KBM-7 (cell line): ENCODE data around the gene IGF2BP1.
"Not testable (repeated sequence)": the region's sequence is repeated elsewhere in the genome, so short reads cannot be mapped to it uniquely, and the experiment has no call there.

Experiments used
- DNase-seq: peaks from one replicate; pipeline ENCODE4 v3.0.0-alpha.2; 2015
- in situ Hi-C: fragments of 300-500 bp; cut with MboI; formaldehyde crosslinking; loops from 2 replicates; pipeline ENCODE4 v1.14.3; 2020; ENCODE audit warnings: low sequenced_read_pairs, low pct_unique_long_range_greater_than_20kb, mixed read lengths

IGF2BP1 gene

DNA sequence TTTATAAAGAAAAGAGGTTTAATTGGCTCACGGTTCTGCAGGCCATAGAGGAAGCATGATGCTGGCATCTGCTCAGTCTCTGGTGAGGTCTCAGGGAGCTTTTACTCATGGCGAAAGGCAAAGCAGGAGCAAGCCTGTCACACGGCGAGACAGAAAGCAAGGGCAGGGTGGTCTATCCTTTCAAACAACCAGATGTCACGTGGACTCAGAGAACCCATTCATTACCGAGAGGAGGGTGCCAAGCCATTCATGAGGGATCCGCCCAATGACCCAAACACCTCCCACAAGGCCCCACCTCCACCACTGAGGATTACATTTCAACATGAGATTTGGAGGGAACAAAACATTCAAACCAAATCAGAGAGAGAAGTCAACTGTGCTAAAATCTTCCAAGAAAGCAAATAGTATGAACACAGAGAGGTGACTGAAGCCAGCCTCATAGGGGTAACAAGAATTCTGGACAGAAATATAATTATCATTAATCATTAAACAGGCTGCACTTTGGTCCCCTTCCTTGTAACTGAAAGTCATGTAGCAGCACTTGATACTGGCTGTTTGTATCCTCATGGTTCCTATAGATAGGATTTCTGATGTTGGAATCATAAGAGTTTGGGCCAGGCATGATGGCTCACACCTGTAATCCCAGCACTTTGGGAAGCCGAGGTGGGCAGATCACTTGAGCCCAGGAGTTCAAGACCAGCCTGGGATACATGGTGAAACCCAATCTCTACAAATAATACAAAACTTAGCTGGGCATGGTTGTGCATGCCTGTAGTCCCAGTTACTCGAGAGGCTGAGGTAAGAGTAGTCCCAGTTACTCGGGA lies 82.9 kb downstream of the IGF2BP1 start:
- in situ Hi-C loops, result no loop called here
- DNase-seq, result no peak

DNA sequence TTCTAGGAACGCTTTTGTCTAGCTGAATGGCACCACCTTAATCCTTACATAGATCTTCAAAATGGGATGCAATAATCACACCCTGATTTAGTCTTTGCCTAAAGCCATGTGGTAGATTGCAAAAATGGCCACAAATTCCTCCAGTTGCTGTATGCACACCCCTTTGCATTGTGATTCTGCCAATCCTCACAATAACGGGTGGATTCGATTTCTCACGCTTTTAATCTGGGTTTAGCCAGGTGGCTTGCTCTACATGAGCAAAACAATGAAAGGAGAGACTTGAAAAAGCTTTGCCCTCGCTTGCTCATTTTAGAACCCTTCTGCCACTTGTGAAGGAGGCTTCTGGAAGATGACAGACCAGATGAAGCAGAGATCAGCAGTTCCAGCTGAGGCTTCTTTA lies 85.0 kb downstream of the IGF2BP1 start:
- DNase-seq, result no peak
- in situ Hi-C loops, result no loop called here

DNA sequence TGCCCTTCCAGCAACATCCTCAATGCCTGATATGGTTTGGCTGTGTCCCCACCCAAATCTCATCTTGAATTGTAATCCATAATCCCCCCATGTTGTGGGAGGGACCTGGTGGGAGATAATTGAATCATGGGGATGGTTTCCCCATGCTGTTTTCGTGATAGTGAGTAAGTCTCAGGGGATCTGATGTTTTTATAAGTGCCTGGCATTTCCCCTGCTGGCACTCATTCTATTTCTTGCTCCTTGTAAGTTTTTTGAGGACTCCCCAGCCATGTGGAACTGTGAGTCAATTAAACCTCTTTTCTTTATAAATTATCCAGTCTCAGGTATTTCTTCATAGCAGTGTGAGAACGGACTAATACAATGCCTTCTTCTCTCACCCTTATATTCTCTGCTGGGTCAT lies 87.9 kb downstream of the IGF2BP1 start:
- DNase-seq, in situ Hi-C loops: not testable (repeated sequence)

DNA sequence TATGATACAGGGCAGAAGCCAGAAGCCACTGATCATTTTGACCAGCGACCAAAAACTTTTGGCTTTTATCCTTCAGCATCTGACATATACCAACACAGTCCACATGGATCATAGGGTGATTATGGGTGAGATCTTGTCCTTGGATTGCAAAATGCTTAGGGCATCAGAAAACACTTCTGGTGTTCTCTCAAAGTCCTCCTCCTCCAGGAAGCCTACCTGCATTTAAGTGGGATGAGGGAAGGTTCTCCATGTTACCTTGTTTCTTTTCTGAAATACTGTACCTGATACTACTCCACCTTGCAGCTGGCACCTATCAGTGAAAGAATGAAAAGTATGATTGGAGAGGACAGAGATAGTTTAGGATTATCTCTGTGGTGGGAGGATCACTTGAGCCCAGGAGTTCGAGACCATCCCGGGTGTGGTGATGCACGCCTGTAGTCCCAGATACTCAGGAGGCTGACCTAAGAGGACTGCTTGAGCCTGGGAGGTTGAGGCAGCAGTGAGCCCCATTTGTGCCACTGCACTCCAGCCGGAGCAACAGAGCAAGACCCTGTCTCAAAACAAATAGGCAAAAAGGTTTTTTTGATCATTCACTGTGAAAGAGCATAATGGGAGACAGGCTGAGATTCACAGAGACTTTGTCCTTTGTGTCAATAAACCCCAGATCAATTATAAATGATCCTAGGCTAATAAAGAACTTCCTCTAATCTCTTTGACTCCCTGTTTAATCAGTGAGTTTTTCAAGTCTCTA lies 88.6 kb downstream of the IGF2BP1 start:
- in situ Hi-C loops, result no loop called here
- DNase-seq, result no peak

- in situ Hi-C loops, result no loop called here
- no peak for DNase-seq
Observed at GRCh38 chr17:49086316-49086605, 89.1 kb downstream of the IGF2BP1 start.

DNA sequence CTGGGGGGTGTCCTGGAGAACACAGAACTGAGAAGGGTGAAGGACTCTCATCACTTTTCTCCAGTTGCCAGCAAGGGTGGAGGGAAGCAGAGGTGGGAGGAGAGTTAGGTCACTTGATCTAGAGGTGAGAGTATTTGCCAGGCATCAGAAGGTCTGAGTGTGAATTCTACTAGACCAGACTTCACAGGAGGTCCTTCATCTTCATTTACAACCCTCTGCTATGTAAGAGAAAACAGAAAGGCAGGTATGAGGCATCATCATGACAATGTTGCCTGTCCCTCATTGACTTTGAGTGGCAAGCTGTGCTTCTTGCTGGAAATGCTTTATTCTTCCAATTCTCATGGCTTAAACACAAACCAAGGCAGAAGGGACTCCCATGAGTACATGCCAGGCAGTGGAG lies 89.5 kb downstream of the IGF2BP1 start:
- no peak for DNase-seq
- in situ Hi-C loops, result no loop called here

DNA sequence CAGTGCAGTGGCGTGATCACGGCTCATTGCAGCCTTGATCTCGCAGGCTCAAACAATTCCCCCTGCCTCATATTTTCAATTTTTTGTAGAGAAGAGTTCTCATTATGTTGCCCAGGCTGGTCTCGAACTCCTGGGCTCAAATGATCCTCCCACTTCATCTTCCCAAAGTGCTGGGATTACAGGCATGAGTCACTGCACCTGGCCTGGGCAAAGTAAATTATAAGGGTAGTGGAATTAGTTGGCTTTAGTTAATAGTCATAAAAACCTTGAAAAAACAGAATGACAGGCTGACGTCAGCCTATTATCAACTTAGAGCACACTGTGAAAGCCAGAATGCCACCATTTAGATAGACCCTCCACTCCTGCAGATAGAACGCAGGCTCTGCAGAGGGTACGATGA lies 91.9 kb downstream of the IGF2BP1 start:
- DNase-seq, result no peak
- in situ Hi-C loops, result no loop called here

- in situ Hi-C loops, result no loop called here
- DNase-seq, result no peak
Observed at GRCh38 chr17:49090878-49091594, 93.9 kb downstream of the IGF2BP1 start.

GRCh38 chr17:49093131-49093530 lies 95.9 kb downstream of the IGF2BP1 start:
- DNase-seq, result no peak
- in situ Hi-C loops, result no loop called here

- in situ Hi-C loops, result no loop called here
- no peak for DNase-seq
Observed at GRCh38 chr17:49100601-49101000, 103.4 kb downstream of the IGF2BP1 start.

- DNase-seq, result no peak
- in situ Hi-C loops, result no loop called here
Observed at GRCh38 chr17:49101054-49101534, 103.9 kb downstream of the IGF2BP1 start.

GRCh38 chr17:49103360-49103759 lies 106.2 kb downstream of the IGF2BP1 start:
- DNase-seq, in situ Hi-C loops: not testable (repeated sequence)

- DNase-seq, result no peak
- in situ Hi-C loops, result no loop called here
Observed at GRCh38 chr17:49104511-49105074, 107.4 kb downstream of the IGF2BP1 start.
